ENCODE data around the gene ACOX3. TPM values are rescaled to one million over a fixed set of nuclear protein-coding genes. Genes with fewer than 3 reads are reported as not detected.
"Not testable (repeated sequence)": the region's sequence is repeated elsewhere in the genome, so short reads cannot be mapped to it uniquely, and the experiment has no call there.

The ACOX3 gene
- total and polyA plus RNA-seq, 2 donors (not counting 1 experiment from before 2014, with no cell fraction given), result 6.8 to 23.8 TPM

DNA sequence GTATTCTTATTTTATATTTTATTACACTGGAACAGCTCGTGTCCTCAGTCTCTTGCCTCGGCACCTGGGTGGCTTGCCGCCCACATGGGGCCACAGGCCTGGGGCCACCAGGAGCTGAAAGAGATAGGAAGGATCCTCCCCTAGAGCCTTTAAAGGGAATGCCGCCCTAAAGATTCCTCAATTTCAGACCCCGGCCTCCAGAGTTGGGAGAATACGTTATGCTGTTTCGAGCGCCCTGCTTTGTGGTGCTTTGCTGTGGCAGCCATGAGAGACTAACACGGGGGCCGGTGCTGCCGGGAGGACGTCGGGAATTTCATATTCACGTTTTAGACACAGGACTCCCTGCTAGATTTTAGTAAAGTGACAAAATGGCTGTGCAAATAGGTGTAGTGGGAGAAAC, 33.2 kb downstream of the ACOX3 start:
- no peaks in the 10 kb centered on the region for H4K20me1 ChIP-seq (ENCODE audit: control insufficient read depth, extremely low read depth, insufficient read depth, low read length)

GRCh38 chr4:8406887-8407286, 33.6 kb downstream of the ACOX3 start:
- not testable (repeated sequence) for H3K9ac ChIP-seq (ENCODE audit: insufficient read depth, low read length); H3K4me3 ChIP-seq (replicated peaks in 1 of 4; ENCODE audit: control extremely low read depth in 1 of 4, insufficient read depth in 1 of 4, low read depth in 3 of 4, low read length in 4 of 4); H3K27me3 ChIP-seq (ENCODE audit: control insufficient read depth, insufficient read depth, low read length); H3K9me3 ChIP-seq (ENCODE audit: control insufficient read depth, insufficient read depth, low read depth, low read length); H3K27ac ChIP-seq (ENCODE audit: insufficient read depth, low read length); H3K79me2 ChIP-seq (ENCODE audit: control insufficient read depth, insufficient read depth, low read length); H4K20me1 ChIP-seq (ENCODE audit: control insufficient read depth, extremely low read depth, insufficient read depth, low read length); H3K4me2 ChIP-seq (ENCODE audit: extremely low read depth, insufficient read depth, low read length); H2AFZ ChIP-seq (ENCODE audit: low read length); H3K4me1 ChIP-seq (ENCODE audit: control insufficient read depth, extremely low read depth, insufficient read depth, low read length); H3K36me3 ChIP-seq (ENCODE audit: control insufficient read depth, insufficient read depth, low read length)
- peak; percentile 37 to 43 for DNase-seq (ENCODE audit: low read depth in 2 of 2)
- TF ChIP-seq, protein P1, sequence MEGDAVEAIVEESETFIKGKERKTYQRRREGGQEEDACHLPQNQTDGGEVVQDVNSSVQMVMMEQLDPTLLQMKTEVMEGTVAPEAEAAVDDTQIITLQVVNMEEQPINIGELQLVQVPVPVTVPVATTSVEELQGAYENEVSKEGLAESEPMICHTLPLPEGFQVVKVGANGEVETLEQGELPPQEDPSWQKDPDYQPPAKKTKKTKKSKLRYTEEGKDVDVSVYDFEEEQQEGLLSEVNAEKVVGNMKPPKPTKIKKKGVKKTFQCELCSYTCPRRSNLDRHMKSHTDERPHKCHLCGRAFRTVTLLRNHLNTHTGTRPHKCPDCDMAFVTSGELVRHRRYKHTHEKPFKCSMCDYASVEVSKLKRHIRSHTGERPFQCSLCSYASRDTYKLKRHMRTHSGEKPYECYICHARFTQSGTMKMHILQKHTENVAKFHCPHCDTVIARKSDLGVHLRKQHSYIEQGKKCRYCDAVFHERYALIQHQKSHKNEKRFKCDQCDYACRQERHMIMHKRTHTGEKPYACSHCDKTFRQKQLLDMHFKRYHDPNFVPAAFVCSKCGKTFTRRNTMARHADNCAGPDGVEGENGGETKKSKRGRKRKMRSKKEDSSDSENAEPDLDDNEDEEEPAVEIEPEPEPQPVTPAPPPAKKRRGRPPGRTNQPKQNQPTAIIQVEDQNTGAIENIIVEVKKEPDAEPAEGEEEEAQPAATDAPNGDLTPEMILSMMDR (conservative IDR thresholded peaks at IDR 0.05 in 1 of 2, IDR thresholded peaks at IDR 0.05 in 1 of 2; ENCODE audit: low read depth in 1 of 2, low read length in 2 of 2), result peak; percentile 36 to 39

More for the DNA sequence above, 33.2 kb downstream of the ACOX3 start:
- Histone ChIP-seq H3K9ac (ENCODE audit: insufficient read depth, low read length) (no peak overlapping the region), H3K27me3 (ENCODE audit: control insufficient read depth, insufficient read depth, low read length) (no peaks in the 10 kb centered on the region), H2AFZ (ENCODE audit: low read length) (no peak overlapping the region), H3K79me2 (ENCODE audit: control insufficient read depth, insufficient read depth, low read length) (no peaks in the 10 kb centered on the region), H3K9me3 (ENCODE audit: control insufficient read depth, insufficient read depth, low read depth, low read length) (no peaks in the 10 kb centered on the region), H3K4me2 (ENCODE audit: extremely low read depth, insufficient read depth, low read length) (no peak overlapping the region), H3K27ac (ENCODE audit: insufficient read depth, low read length) (no peak overlapping the region), H3K4me3 (replicated peaks in 1 of 4; ENCODE audit: control extremely low read depth in 1 of 4, insufficient read depth in 1 of 4, low read depth in 3 of 4, low read length in 4 of 4) (no peak overlapping the region), H3K36me3 (ENCODE audit: control insufficient read depth, insufficient read depth, low read length) (peaks cover 4% of the 10 kb centered on the region), H3K4me1 (ENCODE audit: control insufficient read depth, extremely low read depth, insufficient read depth, low read length) (no peaks in the 10 kb centered on the region)
- TF ChIP-seq EZH2 (IDR thresholded peaks at IDR 0.05; ENCODE audit: low read length, missing control alignments), result no peak
- TF ChIP-seq, protein P1 (conservative IDR thresholded peaks at IDR 0.05 in 1 of 2, IDR thresholded peaks at IDR 0.05 in 1 of 2; ENCODE audit: low read depth in 1 of 2, low read length in 2 of 2), result no peak
- DNase-seq (ENCODE audit: low read depth in 2 of 2), result no peak

GRCh38 chr4:8405516-8405875, 35.0 kb downstream of the ACOX3 start:
- Histone ChIP-seq H3K9me3 (ENCODE audit: control insufficient read depth, insufficient read depth, low read depth, low read length) (no peaks in the 10 kb centered on the region), H3K27ac (ENCODE audit: insufficient read depth, low read length) (no peak overlapping the region), H3K79me2 (ENCODE audit: control insufficient read depth, insufficient read depth, low read length) (no peaks in the 10 kb centered on the region), H3K27me3 (ENCODE audit: control insufficient read depth, insufficient read depth, low read length) (no peaks in the 10 kb centered on the region), H3K4me1 (ENCODE audit: control insufficient read depth, extremely low read depth, insufficient read depth, low read length) (no peaks in the 10 kb centered on the region), H4K20me1 (ENCODE audit: control insufficient read depth, extremely low read depth, insufficient read depth, low read length) (no peaks in the 10 kb centered on the region), H3K36me3 (ENCODE audit: control insufficient read depth, insufficient read depth, low read length) (peaks cover 2% of the 10 kb centered on the region), H3K9ac (ENCODE audit: insufficient read depth, low read length) (no peak overlapping the region), H3K4me2 (ENCODE audit: extremely low read depth, insufficient read depth, low read length) (no peak overlapping the region), H2AFZ (ENCODE audit: low read length) (no peak overlapping the region), H3K4me3 (replicated peaks in 1 of 4; ENCODE audit: control extremely low read depth in 1 of 4, insufficient read depth in 1 of 4, low read depth in 3 of 4, low read length in 4 of 4) (no peak overlapping the region)
- no peak for TF ChIP-seq EZH2 (IDR thresholded peaks at IDR 0.05; ENCODE audit: low read length, missing control alignments)
- TF ChIP-seq, protein P1 (conservative IDR thresholded peaks at IDR 0.05 in 1 of 2, IDR thresholded peaks at IDR 0.05 in 1 of 2; ENCODE audit: low read depth in 1 of 2, low read length in 2 of 2), result no peak
- no peak for DNase-seq (ENCODE audit: low read depth in 2 of 2)

Measured in fibroblast of lung (primary cell).